ENCODE results near the gene RYR2.
"Not testable (repeated sequence)": the region's sequence is repeated elsewhere in the genome, so short reads cannot be mapped to it uniquely, and the experiment has no call there.

RYR2 gene

GRCh38 chr1:237794071-237794470, 752.1 kb downstream of the RYR2 start:
- no peak for DNase-seq (ENCODE audit: low read depth)

- no peak for DNase-seq (ENCODE audit: low read depth)
Observed at GRCh38 chr1:237795558-237795957, 753.6 kb downstream of the RYR2 start.

- no peak for DNase-seq (ENCODE audit: low read depth)
Observed at GRCh38 chr1:237799762-237800474, 757.9 kb downstream of the RYR2 start.

GRCh38 chr1:237804516-237804915, 762.5 kb downstream of the RYR2 start:
- no peak for DNase-seq (ENCODE audit: low read depth)

- DNase-seq (ENCODE audit: low read depth): no peak
Observed at GRCh38 chr1:237809099-237809498, 767.1 kb downstream of the RYR2 start.

GRCh38 chr1:237811633-237812032, 769.6 kb downstream of the RYR2 start:
- DNase-seq (ENCODE audit: low read depth): no peak

GRCh38 chr1:237812061-237812460, 770.1 kb downstream of the RYR2 start:
- DNase-seq (ENCODE audit: low read depth): no peak

- DNase-seq (ENCODE audit: low read depth): no peak
Observed at GRCh38 chr1:237814319-237814924, 772.4 kb downstream of the RYR2 start.

GRCh38 chr1:237817277-237817676, 775.3 kb downstream of the RYR2 start:
- DNase-seq (ENCODE audit: low read depth): no peak

- not testable (repeated sequence) for DNase-seq (ENCODE audit: low read depth)
Observed at GRCh38 chr1:237820634-237821033, 778.6 kb downstream of the RYR2 start.

GRCh38 chr1:237832858-237833257, 790.9 kb downstream of the RYR2 start:
- no peak for DNase-seq (ENCODE audit: low read depth)

GRCh38 chr1:237834048-237834447, 792.1 kb downstream of the RYR2 start:
- DNase-seq (ENCODE audit: low read depth): no peak

GRCh38 chr1:237834461-237834860, 792.5 kb downstream of the RYR2 start:
- DNase-seq (ENCODE audit: low read depth): no peak

GRCh38 chr1:237838320-237838719, 796.3 kb downstream of the RYR2 start:
- DNase-seq (ENCODE audit: low read depth): no peak

GRCh38 chr1:237838904-237839534, 797.0 kb downstream of the RYR2 start:
- DNase-seq (ENCODE audit: low read depth): no peak

- DNase-seq (ENCODE audit: low read depth): no peak
Observed at GRCh38 chr1:237841485-237841884, 799.5 kb downstream of the RYR2 start.

GRCh38 chr1:237843516-237843915, 801.5 kb downstream of the RYR2 start:
- not testable (repeated sequence) for DNase-seq (ENCODE audit: low read depth)

- no peak for DNase-seq (ENCODE audit: low read depth)
Observed at GRCh38 chr1:237851210-237851845, 809.3 kb downstream of the RYR2 start.

GRCh38 chr1:237852342-237852741, 810.4 kb downstream of the RYR2 start:
- DNase-seq (ENCODE audit: low read depth): no peak

- no peak for DNase-seq (ENCODE audit: low read depth)
Observed at GRCh38 chr1:237857455-237857854, 815.5 kb downstream of the RYR2 start.

- DNase-seq (ENCODE audit: low read depth): no peak
Observed at GRCh38 chr1:237858992-237859391, 817.0 kb downstream of the RYR2 start.

- no peak for DNase-seq (ENCODE audit: low read depth)
Observed at GRCh38 chr1:237861944-237862343, 820.0 kb downstream of the RYR2 start.

- no peak for DNase-seq (ENCODE audit: low read depth)
Observed at GRCh38 chr1:237863234-237863633, 821.2 kb downstream of the RYR2 start.
